ENCODE data around the gene ALDH1B1.

Gene ALDH1B1

DNA sequence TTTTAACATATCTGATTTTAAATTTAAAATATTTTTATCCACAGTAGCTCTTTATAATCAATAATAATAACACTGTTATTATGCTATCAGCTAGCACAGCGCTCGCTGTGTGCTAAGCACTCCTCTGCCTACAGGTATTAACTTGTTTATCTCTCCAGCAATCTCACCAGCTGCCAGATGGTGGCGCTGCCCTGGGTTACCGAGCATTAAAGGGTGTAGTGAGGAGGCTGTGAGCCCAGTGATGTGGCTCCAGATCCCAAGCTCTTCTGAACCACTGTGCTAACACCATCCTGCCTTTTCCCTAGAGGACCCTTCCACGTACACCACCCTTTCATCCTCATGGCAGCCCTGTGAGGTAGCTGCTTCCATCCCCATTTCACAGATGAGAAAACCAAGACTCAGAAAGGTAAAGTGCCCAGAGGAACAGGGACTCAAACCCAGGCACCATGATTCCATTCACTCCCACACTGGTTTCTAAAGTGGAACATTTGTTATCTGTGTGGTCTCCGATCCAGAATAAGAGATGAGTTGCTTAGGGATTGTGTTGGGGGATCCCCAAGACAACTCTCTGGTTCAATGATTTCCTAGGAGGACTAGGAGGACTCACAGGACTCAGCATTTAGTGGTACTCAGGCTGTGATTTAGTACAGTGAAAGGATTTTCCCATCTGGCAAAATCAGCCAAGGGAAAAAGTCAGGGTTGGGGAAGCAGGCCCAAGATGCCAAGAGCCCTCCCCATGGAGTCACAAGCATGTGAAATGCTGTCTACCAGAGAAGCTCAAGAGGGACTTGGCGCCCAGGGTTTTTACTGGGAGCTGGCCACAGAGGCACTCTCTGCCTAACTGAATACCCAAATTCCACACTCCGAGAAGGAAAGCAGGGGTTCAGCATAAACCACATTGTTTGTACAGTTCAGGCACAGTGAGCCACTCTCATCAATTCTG lies 24.8 kb downstream of the ALDH1B1 start:
- peak; percentile 69 for DNase-seq

DNA sequence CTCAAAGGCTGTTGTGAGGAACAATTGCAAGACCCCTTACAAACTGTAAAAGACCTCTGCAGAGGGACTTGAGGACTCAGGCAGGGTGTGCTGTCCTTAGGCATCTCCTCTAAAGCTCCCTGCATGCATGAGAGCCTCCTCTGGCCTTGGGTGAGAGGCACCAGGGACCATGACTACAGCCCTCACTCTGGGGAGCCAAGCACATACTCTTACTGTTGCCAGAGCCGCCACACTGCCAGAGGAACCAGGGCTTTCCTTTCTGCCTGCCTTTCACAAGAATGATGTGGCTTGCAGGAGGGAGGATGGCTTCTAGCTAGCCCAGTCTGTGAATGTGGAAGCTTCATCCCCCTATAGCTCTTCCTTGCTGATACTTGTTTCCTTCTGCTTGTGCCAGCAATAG lies 25.9 kb downstream of the ALDH1B1 start:
- DNase-seq: no peak

DNA sequence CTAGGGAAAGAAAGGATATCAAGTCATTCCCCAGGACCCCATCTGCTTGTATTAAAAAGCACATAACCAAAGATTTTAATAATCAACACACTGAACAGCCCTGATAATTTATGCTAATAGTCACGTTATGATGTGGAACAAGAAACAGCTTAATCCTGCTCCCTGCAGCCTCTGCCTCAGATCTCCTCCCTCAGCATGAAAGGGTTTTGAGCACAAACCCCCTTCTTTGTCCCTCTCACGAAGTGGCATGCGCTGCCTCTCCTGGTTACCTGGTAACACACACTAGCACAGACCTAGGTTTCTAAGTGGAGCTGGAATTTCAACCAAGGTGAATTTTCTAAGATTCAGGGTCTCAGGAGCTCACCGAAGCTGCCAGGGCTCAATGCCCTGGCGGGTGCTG lies 26.7 kb downstream of the ALDH1B1 start:
- no peak for DNase-seq

DNA sequence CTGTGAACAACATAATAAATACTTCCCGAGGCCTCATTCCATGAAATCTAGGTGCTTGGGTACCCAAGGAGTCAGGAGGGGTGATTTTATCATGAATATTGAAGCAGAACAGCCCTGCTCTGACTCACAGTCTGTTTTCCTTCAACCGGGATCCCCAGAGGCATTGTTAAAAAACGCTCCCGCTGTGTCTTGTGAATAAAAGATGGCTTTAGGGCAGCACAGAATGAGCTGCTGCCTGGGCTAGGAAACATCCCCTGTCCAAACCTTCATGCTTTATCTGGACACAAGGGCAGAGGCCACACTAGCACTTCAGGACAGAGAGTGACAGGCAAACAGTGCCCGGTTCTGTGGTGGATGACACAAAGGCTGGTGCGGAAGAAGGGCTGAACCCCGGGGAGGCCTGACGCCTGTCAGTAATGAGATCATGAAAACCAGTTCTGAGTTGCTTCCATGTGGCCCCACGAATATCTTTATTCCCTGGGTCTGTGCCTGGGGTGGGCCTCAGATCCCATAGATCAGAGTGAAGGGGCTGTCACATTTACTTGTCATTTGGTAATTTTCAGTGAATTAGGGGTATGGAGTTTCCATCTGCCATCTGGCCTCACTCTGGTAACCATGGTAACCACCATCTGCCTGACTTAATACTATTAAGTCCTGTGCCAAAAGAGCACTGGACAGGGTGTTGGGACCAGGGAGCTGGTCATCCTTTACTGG lies 29.2 kb downstream of the ALDH1B1 start:
- DNase-seq: peak; percentile 72

DNA sequence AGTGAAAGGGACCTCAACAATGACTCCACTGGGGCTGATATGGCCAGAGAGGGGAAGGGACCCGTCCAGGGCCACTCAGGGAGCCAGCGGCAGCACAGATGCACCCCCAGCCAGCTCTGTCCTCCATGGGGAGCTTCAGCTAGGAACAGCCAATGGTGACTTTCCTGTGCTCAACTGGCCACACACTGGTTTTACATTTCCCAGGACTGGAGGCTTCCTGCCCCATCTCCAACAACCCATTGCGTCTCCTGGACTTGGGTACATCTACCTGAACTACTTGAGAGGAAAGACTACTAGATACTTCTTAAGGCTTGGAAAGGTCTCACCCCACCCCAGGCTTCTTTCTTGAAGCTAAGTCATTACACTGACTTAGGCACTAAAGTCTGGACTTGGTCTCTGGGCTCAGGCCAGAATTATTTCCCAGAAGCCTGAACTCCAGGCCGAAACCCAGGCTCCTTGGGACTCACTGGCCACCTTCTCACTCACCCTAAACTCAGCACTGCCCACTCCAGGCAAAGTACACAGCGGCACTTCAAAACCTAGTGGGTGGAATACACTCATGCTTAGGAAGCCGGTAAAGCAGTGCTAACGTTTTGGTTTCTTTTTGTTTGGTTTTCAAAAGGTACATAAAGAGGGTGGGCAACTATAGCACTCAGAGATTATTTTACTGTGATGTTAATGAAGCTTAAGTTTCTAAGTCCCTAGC lies 30.2 kb downstream of the ALDH1B1 start:
- no peak for DNase-seq

DNA sequence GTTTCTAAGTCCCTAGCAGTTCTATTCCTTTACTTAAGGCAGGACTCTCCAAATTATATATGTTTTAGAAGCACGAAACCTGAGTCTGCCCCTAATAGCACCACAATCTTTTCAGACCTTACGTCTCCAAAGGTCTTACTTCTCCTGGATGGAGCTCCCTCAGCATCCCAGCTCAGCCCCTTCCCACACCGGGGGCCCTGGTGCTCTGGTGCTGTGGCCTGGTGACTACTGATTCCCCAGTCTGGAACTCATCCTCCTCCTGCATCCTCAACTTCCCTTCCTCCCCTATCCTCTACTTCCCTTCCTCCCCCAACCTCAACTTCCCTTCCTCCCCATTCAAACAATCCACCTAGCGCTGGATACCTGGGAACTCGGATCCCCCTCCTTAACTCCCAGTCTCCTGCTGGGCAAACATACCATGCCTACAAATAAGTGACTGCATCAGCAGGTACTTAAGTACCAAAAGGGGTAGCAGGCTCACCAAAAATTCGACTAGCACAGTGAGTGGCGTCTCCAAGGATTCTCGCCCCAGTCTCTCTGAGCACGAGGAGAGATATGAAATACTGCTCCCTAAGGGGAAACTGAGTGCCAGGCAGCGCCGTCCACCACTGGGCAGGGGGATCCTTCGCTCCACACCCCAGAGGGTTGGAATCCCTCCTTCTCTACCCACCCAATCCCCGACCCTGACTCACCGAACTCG lies 30.9 kb downstream of the ALDH1B1 start:
- DNase-seq: no peak

DNA sequence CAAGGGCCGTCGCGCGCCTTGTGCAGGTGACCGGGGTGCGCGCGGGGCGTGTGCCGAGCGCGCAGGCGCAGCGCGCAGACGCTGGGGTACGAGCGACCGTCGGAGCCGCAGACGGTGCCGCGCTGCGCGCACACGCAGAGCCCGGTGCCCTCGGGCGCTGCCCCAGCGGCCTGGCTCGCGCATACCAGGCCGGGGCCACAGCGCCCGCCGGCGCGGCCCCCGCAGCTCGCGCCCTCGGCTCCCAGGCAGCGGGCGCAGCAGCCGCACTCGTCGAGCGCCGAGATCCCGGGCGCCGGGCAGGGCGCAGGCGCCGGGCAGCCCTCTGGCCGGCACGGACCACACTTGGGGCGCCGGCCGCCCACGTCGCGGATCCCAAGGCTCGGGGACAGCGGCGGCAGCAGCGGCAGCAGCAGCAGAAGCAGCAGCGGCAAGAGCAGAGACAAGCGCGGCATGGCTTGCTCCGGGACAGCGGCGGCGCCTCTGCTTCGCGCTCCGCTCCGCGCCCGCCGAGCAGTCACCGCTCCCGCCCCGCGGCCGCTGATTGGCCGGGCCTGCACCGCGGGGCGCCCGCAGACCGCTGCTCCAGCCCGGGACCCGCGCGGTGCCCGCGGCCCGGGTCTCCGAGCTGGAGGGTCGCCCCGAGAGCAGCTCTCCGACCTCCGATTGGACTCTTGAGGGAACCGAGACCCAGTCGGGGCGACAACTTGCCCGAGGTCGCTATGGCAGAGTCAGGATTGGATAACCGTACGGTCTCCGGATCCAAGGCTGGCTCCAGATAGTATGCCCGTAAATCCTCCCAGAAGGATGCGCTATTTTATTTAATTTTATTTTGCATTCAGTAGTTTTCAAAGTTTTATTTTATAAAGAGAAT lies 31.7 kb downstream of the ALDH1B1 start, which contains the start of gene IGFBPL1:
Gene IGFBPL1, minus strand, starts transcription at position 482 of the 871 bp plus-strand sequence. Its CDS starts 30 bp downstream, at position 452.
- peak; percentile 26 for DNase-seq

DNA sequence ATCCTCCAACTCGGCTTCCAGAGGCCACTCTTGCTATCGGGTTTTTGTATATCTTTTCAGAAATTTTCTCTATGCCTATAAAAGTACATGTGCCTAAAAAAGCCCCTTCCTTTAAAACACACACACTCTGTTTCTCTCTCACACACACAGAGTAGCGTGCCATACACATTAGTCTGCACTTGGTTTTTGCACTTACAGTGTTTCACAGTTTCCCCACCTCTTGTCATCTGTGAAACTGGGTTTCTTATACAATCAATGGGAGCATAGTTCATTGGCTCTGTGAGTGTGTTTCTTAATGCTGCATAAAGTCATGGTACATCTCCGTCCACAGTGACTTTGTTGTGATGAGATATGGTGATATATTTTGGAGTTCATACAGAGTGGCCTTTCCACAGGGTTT lies 32.4 kb downstream of the ALDH1B1 start:
- DNase-seq: no peak

DNA sequence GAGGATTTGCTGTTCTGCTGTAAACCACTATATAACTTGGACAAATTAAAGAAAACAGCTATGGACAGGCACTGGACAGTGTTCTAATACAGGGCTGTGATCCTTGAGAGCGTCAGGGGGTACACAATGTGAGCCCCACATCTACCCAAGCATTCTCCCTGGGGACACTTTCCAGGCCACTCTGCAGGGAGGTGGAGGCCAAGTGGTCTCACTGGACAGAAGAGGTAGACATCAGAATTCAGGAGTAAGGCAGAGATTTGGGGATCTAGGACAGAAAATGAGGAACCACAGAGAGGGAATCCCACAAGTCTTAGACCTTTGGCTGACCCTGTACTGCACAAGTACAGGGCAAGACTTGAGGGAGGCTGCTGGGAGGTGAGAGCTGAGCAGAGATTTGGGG lies 35.6 kb downstream of the ALDH1B1 start:
- DNase-seq: no peak

DNA sequence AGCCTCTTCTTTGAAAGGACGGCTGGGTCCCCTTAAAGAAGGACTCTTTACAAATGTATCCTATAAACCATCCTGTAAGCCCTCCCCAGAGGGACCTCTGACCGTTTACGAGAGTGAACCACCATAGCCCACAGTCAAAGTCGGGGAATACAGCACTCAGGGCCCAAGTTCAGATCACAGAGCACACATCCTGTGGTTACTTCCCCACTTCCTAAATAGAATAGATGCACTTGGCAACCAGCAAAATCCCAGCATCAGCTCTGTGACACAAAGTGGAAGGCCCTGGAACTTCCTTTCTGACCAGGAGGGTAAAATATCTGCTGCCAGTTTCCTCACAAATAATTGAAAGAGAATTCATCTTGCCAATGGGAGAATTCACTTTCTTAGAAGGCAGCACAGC lies 38.6 kb downstream of the ALDH1B1 start:
- DNase-seq: no peak

DNA sequence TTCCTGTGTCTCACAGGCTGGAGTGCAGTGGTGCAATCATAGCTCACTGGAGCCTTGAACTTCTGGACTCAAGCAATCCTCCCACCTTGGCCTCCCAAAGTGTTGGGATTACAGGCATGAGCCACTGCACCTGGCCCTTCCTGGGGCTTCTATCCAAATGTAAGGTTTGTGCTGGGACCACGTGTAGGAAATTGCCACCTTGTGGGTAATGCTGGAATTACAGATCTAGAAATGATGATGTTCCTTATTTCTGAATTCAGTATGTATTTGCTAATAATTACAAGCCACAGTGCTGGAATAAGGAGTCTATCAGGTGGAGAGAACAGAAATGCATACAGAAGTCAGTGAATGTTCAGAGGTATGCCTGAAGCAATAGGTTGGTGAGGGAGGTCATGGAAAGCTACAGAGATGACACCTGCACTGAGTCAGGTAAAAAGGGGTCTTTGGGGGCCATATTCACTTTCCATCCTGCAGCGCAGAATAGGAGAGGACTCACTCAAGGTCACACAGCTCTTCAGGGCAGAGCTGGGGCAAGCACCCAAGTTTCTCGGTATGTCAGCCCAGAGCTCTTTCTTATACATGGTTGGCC lies 40.5 kb downstream of the ALDH1B1 start:
- peak; percentile 62 for DNase-seq

DNA sequence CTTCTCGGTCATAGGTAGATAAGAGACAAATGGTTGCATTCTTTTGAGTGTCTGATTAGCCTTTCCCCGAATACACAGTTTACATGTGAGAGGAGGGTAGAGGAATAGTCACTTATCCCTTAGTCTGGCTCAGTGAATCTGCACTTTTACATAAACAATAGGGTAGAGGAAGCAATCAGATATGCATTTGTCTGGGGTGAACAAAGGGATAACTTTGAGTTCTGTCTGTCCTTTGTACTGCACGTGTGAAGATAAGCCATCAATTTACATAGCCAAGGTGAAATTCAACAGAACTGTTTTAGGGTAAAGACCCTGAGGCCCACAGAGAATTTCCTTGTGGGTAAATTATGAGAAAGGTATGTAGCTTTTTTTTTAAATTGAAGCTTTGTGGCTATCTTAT lies 41.9 kb downstream of the ALDH1B1 start:
- no peak for DNase-seq

DNA sequence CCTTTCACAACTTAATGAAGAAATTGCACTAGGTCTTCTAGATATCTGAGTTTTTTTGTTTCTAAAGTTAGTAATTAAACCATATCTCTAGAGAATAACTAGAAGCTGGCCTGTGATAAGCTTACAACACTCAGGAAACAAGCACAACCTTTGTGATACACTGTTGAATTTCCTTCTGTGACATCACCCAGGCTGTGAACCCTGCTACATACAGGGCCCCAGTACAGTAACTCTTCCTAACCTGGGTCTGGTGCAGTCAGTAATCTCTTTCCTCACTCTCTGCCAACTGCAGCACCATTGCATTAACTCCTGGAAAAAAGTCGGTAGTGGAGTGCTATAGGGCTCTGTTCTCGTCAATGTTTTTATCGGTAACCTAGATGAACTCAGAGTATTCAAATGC lies 42.4 kb downstream of the ALDH1B1 start:
- DNase-seq: no peak

DNA sequence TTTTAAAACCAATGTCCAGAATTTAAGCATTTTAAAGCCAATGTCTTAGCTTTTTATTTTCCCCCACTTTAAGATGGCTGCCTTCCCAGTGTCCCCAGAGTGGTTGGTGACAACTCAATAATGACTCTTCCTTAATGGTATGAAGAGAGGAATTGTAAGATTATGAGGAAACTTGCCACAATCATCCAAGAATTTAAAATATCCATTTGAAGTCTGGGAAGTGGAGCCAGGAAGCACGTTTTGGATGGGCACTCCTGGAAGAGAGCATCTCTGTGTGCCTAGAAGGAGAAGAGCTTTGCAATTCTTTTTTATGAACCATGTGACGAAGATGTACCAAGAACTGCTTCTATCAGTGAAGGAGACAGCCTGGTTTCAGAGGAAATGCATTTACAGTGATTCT lies 43.0 kb downstream of the ALDH1B1 start:
- DNase-seq: no peak

DNA sequence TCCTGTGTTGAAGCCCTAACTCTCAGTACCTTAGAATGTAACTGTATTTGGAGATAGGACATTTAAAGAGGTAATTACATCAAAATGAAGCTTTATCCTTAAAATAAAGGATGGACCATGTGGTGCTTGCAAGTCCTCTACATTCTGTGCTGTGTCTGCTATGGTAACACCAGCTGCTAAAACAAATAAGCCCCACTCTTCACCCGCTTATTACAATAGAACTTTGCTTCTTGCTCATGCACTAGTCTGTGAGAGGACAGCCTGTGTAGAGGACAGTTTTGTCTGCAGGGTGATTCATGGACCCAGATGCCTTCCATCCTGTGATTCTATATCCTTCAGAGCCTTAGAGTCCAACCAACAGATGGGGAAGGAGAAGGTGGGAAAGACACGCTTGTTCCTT lies 44.2 kb downstream of the ALDH1B1 start:
- DNase-seq: no peak

DNA sequence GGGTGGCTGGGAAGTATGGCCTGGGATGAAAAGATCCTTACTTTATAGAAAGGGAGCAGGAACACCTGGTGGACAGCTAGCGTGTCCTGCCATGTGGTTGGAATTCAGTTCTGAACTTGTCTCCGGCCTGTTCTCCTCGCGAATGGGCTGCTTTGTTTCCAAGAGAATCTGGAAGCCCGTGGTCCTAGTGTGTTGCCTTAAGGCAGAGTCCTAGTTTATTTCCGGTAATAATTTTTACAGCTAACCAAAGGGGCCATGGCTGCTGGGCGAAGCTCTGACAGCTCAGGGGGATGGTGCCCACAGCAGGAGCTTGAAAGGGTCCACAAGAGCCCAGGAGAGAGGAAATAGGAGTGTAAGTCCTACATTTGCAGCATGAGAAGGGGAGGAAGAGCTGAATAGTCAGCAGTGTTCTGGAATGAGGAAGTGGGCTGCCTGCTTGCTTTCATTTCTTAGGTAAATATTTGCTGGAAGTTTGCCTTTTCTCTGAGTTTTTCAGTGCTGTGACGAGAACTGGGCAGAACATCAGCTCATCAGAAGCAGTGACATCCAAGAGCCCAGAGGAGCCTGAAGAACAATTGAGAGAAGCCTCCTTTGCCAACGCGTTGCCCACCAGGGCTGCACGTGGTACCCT lies 44.8 kb downstream of the ALDH1B1 start:
- no peak for DNase-seq

DNA sequence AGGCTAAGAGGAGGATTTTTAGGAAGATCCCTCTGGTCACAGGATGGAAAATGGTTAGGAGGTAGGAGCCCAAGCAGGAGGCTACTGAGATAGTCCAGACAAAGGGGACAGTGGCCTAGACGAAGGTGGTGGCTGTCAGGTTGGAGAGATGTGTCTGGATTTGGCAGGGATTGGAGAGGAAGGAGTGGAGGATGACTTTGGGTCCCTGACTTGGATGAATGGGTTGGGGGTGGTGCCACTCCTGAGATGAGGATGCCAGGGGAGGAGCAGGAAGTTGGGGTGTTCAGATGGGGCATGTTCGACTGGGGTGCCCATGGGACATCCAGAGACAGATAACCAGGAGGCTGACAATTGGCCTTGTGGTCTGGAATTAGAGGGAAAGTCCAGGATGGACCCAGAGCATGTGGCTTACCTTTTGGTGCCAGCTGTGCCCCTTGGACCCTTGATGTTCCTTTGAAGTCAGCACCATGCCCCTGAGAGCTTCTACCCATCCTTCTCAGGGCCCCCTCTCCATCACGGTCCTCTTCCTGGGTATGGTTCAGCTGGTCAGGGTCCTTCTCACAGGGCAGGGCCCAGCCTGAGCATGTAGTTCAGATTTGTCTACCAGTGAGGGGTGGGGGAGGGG lies 46.9 kb downstream of the ALDH1B1 start:
- no peak for DNase-seq

DNA sequence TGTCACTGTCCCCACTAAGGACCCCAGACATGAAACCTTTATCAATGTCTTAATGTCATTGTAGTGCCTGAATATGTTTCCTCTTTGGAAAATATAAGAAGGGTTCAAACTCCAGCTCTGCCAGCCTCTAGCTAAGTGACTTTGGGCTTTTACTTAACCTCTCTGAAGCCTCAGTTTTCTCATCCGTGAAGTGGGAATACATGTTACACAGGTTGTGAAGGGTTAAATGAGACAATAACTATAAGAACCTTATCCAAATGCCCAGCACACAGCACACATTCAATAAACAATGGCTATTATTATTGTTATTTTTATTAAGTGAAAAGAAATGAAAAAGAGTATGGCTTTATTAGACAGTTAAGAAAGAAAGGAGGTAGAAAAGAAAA lies 47.4 kb downstream of the ALDH1B1 start:
- DNase-seq: no peak

DNA sequence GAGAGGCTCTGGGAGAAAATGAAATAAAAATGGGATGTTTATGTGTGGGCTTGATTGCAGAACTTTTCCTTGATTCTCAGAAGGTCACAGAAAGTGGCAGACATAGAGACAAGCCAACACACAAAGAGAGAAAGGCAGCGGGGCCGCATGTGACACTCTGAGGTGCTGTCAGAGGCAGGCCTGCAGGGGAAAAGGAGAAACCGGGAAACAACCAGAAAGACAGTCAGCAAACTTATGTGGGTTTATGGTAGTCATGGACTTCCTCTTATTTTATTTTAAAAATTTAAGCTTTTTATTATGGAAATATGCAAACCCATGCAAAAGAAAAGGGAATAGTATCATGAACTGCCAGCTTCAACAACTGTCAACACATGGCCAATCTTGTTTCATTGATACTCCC lies 48.0 kb downstream of the ALDH1B1 start:
- DNase-seq: no peak

DNA sequence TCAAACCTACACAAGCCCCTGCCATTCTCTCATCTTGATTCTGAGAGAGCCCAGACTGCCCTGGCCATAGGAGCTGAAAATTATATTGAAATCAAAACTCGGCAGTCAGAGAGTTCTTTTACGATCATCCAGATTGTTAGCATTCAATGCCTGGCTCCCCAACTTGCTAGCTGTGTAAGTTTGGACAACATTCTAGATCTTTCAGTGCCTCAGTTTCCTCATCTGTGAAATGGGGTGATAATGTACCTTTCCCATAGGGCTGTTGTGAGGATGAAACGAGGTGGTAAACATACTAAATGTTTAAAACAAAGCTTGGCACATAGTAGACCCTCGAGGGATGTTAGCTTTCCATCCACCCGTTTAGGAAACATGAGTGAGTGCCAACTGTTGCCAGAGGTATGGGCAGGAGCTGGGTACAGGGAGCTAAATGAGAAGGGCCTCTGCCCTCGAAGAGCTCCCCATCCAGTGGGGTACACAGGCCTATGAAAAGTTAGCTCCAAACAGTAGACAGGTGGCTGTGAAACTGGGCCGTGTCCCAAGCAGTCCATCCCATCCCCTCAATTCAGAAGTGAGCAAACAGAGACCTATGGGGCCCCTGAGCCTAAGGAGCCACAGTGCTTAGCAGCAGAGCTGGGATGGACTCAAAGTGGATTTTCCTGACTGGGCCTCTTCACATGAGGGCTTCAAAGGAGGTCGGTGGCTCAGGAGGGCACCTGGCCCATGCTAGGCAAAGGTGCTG lies 49.0 kb downstream of the ALDH1B1 start:
- no peak for DNase-seq
